Bone marrow (tissue), 2 donors: ENCODE measurements around the gene HOXB13.

ENCODE experiments used
- DNase-seq, 2 donors: peaks; one replicate each; lab custom pipeline; 2025; lab: John Stamatoyannopoulos, UW

Gene HOXB13

DNA sequence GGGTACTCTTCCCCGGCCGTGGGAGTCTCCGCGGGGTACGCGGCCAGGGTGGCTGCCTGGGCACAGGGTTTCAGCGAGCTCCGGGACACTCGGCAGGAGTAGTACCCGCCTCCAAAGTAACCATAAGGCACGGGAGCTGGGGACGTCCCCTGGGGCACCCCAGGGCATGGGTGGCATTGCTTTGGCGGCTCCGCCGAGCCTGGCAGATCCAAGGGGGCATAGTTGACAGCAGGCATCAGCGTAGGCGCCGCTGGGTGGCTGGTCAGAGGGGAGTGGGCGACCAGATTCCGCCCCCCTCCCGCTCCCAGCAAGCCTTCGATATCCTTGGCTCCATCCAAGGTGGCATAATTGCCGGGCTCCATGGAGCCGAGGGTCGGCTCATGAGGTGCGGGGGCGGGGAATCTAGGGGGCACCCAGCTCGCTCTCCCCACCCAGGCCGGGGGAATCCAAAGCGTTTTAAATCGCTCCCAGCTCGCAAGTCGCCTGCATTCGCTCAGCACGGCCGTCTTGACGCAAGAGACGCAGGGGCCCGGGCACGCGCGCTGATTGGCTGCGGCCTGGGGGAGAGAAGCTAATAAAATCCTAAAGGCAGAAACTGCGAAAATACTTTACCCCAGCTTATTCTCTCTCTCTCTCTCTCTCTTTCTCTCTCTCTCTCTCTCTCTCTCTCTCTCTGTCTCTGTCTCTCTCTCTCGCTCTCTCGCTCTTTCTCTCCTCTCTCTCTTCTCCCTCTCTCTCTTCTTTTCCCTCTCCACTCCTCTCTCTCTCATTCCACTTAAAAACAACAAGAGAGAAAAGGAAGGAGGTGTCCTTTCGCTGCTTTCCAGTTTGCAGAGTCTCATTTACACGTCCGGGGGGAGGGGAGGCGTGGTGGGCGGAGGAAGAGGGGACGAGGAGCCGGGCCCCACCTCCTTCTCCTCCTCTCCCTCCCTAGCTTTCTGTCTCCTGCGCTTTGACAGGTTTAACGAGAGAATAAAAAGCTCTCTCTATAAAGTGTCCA, at the start of gene HOXB13:
HOXB13 (minus strand) TSS at position 519 of the 1,000 bp plus-strand sequence; CDS start at position 362, 157 bp downstream.
- no peak for DNase-seq

DNA sequence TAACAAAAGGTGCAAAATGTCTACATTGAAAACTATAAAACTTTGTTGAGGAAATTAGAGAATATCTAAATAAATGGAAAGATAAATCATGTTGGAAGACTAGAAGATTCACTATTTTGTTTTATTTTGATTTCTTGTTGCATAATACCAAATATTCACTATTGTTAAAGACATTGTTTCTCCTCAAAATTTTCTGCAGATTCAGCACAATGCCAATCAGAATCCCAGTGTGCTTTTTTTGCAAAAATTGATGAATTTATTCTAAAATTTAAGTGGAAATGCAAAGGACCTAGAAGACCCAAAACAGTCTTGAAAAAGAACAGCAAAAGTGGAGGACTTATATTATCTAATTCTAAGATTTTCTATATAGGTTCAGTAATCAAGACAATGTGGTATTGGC, 48.1 kb upstream of the HOXB13 start:
- no peak for DNase-seq

DNA sequence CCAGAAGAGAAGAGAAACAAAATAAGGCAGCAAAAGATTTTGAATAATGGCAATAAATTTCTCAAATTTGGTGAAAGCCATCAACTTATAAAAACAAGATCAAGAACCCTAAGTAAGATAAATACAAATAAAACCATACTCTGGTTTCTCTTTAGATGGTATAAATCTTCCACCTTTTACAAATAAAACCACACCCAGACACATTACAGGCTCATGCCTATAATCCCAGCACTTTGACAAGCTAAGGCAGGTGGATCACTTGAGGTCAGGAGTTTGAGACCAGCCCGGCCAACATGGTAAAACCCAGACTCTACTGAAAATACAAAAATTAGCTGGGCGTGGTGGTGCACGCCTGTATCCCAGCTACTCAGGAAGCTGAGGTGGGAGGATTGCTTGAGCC, 44.7 kb upstream of the HOXB13 start:
- no peak for DNase-seq

DNA sequence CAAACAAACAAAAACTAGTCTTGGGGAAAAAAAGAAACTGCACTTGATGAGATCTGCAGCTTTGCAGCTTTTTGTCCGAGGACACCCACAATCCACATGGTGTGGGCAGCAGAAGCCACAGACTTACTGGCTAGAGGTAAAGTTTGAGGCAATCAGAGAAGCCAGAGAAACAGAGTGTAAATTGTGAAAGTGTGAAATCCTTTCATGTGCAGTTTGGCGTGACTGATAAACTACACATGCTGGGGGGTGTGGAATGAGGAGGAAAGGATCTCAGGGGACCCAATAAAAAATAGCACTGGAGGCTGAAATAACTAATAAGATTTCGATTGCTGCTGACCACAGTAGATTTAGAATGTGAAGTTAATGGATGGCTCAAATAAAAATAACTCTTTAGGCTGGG, 42.4 kb upstream of the HOXB13 start:
- DNase-seq: no peak

DNA sequence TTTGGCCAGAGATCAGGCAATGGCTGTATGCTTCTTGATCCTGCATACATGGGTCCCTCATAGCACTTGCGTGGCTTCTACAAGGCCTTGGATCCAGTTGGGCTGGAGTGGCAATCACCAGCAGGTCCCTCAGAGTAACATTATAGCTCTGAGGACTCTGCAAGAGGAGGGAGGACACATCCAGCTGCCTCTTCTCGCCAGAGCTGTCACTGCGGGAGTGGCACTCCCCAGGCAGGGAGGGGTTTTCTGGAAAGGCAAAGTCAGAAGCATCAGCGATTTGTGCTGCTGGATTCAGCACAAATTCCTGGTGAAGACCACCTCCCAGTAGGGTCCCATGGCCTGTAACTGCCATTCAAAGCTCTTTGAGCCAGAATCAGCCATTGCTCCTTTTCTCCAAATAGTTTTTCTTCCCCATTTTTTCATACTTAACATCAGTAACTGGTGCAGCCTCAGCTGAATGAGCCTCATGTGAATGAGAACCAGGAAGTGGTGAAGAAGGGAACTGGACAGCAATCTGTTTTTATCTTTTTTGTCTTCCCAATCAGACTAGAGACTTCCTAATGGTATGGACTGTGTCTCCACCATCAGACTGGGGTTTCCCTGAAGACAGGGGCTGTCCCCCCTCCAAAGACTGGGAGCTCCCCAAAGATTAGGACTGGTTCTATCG, 40.6 kb upstream of the HOXB13 start:
- DNase-seq: no peak

DNA sequence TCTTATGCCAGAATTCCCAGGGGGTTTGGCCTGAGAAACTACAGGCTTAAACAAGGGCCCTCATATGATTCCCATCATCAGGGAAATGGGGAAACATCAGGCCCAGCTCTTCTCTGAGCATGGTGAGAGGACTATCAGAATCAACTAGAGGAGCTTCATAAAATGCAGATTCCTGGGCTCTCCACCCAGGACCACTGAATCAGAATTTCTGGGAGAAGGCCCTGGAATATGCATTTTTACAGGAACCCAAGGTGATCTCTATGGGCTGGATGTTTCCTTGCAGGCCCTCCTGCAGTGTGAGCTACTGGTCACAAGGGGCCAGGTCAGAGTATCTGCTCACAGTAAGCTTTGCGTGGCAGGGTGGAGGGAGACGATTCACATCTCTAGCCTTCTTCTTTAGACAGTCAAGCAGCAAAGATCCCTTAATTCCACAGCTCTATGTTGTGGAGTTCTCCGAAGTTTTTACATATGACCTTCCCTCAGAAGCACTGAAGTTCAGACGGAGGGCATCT, 38.8 kb upstream of the HOXB13 start:
- DNase-seq: no peak

DNA sequence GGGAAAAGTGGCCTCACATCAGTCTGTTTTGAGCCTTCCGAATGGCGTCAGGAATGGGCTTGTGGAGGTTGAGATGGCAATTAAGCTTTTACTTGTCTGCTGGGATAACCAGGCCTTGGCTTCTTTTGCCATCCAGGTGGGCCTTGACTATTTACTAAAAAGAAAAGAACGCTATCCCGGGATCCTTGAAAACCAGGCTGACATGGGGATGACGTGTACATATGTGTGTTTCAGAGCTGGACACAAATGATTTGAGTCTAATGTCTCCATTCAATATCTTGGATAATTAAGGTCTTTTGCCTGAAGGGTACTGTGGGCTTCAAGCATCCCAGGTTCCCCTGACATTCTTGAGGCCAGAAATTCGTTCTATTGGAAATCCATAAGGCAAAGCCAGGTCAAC, 32.6 kb upstream of the HOXB13 start:
- DNase-seq: no peak

DNA sequence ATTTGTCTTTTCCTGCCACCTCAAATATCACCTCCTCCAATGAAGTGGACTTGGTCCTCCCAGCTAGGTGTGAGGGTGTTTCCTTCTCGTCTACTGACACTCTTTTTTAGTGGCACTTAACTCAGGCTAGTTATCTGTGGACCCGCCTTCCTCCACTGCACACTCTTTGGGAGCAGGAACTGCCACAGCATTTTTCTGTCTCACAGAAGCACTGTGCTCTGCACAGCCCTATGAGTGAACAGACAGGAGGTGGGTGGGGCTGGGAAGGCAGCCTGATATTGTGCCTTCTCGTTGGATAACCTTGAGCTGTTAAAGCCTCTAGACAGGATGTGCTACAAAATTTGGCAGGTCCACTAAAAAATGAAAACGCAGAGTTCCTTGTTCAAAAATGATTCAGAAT, 31.9 kb upstream of the HOXB13 start:
- DNase-seq: no peak

DNA sequence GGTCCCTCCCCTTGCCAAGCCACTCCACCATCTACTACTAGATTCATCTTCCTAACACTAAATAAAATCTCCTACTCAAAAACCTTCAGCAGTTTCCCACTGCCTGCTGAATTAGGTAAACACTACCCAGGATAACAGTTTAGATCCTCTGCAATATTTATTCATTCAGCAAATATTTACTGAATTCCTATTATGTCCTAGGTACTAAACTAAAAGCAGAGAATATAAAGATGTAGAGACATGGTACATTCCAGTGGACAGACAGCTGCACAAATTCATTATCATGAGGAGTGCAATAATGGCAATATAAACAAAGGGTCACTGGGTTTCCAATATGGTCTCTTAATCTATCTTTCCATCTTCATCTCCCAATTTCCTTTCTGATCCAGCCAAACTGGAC, 30.7 kb upstream of the HOXB13 start:
- DNase-seq: no peak

DNA sequence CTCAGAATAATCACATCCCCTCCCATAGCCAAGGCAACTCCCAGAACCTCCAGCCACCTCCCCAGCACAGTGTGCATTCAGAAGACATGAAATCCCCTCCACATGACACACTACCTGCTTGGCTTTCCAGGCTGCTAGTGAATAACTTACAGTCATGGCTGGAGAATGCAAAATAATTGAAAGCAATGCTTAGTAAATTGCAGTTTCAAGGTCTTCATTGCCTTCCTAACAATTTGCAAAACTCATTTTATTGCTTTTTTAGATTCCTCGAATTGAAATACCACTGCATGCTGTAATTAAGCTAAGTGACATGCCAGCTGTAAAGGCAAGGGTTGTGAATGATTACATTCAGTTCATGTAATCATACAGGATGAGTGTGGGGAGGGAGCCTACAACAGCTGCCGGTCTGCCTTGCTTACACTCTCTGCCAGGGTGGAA, 29.0 kb upstream of the HOXB13 start:
- no peak for DNase-seq

DNA sequence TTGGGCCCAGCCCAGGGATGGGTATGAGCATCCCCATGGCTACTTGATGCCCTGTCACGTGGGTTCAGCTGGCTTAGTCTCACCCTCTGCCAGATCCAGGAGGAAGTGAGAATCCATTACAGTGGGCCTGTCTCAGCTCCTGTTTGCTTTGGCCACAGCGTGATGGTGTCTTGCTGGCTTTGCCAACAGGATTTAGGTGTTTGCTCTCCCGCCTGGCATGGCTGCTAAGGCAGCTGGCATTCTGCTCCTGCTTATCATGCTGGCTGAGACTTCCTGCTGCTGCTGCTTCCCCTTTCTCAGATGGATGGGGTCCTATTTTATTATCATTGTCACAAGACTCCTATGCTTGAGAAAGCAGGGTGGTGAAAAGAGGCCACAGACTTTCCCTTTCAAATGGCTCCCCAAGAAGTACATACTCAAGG, 28.3 kb upstream of the HOXB13 start:
- DNase-seq: peak in 1 of 2 donors; percentile 44

DNA sequence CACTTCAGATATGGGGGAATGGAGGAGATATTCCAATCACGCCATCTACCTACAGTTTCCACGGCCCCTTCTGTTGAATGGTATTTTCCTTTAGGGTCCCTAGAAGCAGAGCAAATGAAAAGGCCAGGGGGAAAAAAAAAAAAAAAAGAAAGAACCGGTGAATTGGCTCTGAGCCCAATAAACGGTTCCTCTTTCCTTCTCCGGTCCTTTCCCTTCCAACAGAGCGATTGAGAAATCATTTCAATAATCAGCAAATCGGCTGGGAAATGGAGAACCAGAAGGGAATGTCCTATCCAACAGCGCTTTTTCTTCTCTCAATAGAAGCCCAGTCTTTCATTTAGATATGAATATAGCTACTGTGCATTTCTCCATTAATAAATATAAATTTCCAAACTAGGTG, 26.8 kb upstream of the HOXB13 start:
- no peak for DNase-seq

DNA sequence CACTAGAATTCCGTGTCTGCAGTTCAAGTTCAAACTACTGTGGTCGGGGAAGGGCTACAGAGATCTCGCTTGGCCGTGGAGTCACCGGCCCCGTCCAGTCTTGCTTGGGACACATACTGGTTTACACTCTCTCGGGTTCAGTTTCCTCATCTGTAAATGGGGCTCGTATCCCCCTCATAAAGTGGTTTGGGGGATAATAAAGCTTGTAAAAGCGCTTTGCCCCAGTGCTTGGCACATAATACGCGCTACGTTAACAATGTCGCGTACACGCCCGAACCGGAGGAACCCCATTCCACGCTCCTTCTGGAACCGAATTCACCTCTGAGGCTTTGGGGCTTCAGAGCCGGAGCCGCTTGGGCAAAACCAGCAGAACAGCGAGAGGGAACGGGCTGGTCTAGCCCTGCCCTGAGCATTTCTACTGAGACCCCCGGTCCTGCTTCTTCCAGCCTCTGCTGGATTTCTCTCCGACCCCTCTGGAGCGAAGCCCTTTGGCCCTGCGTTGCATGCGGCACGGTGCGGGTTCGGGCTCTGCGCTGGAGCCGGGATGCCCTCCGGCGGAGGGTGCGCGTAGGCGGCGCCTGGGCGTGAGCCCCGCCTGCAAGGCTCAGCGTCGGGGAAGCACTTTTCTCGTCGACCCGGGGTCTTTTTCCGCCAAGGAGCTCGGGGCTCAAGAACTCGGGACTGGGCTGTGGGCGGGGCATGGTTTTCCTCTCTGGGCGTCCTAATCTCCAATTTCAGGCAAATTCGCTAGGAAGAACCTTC, 26.1 kb upstream of the HOXB13 start:
- no peak for DNase-seq

DNA sequence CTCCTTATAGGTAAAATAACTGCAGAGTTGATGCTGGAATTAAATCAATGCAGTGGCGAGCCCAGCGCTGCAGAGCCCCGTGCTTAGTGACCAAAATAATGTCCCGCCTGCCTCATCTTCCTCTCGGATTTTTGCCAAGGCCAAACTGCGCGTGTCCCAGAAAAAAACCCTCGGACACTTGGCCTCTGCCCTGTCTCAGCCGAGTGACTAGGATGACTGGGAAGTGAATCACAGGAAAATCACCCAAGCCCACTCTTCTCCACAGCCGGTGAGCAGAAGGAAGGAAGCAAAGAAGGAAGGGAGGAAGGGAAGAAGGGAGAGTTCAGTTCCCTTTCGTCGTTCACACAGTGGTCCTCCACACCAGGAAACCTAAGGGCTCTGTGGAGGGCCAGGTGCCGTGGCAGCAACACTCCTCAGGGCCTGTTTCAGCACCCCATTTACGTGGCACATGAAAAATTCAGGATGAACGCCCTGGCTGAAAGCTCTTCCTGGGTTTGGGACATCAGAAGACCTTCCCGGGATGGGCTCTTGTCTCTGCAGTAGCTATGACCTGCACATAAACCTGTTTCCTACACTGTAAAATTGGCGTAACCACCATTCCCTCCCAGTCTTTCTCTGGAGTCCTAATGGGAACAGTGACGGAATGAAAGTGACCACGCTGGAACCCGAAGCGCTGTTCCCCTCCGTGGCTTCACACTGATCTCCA, 25.4 kb upstream of the HOXB13 start:
- DNase-seq: no peak

DNA sequence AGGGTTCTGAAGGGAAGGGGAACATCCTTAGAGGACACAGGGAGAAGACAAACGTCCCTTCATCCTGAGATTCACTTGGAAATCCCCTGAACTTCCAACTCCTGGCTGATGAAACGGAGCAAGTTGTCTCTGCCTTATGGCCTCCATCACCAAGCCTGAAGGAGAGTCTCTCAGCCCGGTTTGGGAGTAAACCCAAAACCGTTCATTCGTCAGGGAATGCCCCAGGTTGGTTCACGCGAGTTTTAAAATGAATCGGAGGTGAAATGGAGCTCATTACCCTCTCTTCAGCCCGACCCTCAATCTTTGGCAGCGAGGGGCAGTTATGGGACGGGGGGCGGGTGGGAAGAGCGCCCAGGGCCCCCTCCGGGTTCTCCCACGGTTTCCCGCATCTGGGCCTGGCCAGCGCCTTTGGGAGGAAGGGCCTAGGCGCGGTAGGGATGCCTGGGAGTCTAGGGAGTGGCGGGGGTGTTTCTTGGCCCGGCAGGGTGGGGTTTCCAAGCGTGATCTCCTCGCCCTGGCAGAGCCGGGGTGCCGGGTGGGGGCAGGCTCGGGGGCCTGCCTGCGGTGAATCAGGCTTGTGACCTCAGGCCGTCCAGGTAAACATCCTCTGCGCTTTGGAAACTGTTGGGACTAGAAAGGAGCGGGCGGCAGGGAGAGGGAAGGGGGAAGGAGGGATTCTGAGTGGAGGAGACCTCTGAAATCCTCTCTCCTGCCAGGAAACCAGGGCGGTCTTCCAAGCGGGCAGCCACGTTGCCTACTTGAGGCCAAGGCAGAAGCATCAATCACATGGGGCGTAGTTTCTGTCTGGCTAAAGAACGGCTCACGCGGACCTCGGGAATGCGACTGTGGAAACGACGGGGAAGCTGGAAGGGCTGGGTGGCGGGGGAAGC, 24.1 kb upstream of the HOXB13 start:
- no peak for DNase-seq

DNA sequence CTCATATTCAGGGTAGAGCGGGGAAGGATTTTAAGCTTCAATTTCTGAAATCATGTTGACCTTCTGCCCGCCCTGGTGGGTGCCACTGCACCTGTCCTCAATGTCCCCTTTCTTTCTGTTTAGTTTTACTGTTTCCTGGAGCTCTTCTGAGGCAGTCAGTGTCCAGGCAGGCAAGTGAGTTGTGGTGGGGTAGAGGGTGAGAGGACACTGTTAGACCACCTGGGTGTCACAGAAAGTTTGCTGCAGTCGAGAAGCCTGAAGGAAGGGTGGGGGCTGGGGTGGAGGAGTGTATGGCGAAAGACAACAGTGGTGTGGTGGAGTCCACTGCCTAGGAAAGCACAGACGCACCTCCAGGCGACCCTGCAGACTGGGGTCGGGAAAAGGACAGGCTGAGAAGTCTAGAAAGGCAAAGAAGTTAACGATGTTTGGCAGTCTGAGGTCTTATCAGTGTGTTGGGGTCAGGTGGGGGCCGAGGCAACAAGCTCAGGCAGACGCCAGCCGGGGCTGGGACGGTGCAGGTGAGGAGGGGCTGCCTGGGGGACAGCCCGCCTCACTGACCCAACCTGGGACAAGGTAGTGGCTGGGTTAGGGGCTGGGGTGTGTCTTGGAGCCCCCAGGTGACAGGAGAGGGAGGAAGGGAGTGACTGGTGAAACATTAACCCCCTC, 23.3 kb upstream of the HOXB13 start:
- no peak for DNase-seq

DNA sequence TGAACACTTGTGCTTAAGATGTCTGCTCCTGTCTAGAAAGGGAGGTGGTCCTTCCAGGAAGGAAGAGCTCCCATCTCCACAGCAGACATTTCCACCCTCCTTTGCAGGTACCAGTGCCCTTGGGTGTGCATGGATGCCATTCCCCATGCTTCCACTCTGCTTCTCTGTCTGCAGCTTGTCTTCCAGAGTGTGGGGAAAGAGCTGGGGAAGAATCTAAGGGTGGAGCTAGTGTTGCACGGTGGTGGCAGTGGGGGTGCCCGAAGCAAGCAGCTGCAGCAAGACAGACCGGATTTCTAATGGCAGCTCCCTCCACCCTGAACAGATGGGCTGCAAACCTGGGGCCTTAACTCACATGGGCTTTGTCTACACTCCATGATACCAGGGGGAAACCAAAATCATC, 22.6 kb upstream of the HOXB13 start:
- no peak for DNase-seq

DNA sequence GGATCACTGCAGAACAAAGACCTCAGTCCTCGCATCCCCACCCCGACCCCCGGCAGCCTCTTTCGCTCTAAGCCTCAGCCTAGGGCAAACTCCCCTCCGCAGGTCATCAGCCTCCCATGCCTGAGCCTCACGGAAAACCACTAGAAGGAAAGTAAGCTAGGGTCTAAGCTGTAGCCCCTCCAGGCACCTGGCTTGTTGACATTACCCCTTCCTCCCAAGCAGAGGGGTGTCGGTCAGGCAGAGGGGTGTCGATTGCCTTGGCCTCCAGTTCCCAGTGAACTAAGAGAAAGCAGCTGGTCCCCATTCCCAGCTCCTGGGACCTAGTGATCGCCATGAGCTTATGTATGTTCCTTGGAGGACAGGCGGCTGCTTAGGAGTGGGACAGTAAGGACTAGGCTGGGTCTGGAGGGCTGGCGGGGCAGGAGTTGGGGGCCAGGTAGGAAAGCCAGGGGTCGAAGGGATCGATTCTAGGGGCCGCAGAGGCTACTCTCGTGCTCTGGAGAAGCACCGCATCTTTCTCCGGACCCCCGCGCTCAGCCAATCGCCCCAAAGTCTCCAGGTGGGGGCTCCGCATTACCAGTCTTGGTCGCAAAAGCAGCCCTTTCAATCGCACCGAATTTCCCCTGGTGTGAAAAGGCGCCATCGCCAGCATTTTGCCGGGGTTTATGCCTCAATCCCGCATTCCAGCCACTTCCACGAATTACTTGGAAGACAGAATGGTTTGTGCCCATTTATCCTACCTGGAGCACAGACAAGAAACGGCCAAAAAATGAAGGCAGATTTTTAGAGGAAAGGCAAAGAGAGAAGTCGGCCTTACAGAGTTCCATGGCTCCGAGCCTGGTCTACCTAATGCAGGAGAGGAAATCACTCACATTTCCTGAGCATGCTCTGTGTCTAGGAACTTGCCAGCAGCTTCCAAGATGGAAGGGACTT, 21.3 kb upstream of the HOXB13 start:
- DNase-seq: no peak
